ENCODE measurements around the gene SYTL1.

Gene SYTL1

GRCh38 chr1:27363766-27364695 is 22.2 kb downstream of the SYTL1 start:
- peak overlapping the region; percentile 100 for H3K27ac ChIP-seq
- no peak for DNase-seq (ENCODE audit: low spot score)
- no peak for TF ChIP-seq CTCF (conservative IDR thresholded peaks at IDR 0.05; ENCODE audit: low read depth)
- CTCF ChIA-PET, result no interaction called here
- POLR2A ChIA-PET (ENCODE audit: low non-redundant PET), result no interaction called here

DNA sequence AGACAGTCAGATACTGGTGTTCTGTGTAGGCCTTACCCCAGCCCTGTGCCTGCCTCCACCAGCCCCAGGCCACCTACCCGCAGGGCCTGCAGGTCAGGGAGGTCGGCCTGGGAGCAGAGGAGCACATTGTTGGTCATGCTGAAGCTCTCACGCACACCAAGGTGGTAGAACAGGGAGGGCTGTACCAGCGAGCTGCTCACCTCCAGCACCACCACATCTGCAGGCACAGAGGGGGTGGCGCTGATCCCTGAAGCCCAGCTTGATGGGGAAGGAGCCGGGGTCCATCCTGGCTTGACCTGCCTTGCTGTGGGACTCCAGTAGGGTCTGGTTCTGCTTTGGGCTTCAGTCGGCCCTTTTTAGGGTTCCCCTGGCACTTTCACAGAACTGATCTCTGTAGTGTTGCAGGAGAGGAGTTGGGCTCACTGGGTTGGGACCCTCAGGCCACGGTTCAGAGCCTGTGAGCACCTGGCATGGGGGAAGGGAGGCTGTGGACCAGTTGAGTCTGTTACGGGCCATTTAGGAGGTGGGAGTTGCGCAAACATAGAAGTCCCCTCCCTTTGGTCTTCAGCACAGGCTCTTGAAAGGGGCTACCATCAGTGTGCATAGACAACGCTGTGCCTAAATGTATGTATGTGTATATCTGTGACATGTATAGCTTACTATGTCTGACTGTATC is 23.0 kb downstream of the SYTL1 start:
- ChIA-PET POLR2A (ENCODE audit: low non-redundant PET) (interaction anchor here (0.8 to 1.2 kb wide), 5 partner anchors 12 to 64 kb away, joined by 3 to 11 read pairs (median 5); no protein-coding TSS in a partner anchor), CTCF (interaction anchor here (1.4 to 2.9 kb wide), 3 partner anchors 7 to 64 kb away, joined by 4 to 18 read pairs (median 9); no protein-coding TSS in a partner anchor)
- peak overlapping the region; percentile 100 for H3K27ac ChIP-seq
- no peak for DNase-seq (ENCODE audit: low spot score)
- TF ChIP-seq CTCF (conservative IDR thresholded peaks at IDR 0.05; ENCODE audit: low read depth), result no peak

DNA sequence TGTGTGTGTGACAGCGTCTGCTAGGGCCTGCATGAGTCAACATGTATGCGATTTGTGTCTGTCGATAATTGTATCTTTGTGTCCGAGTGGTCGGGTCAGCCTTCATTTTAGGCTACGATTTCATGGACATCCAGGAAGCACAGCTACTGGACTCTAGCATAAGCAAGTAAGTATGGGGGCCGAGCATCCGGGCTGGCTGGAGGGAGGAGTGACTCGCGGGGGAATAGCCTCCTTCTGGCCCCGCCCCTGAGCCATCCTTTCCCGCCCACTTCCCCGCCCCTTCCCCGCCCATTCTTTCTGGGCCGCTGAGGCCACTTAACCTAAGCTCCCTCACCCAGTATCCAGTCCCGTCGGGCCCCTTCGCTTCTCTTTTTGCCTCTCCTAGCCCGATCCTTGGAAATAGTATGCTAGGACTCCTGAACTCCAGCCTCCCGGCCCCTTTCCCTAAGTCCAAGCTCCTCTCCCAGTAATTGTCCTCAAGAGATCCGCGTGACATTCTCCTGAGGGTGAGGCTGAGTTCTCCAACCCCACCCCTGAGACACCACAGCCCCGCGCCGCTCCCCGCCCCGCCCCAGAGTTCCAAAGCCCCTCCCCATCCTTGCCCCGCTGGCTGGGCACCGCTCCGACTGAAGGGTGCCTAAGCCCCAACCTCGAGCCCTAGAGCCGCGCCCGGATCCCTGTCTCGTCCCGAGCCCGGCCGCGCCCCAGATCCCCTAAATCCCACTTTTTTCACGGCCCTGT is 23.7 kb downstream of the SYTL1 start:
- ChIA-PET CTCF (interaction anchor here (0.6 to 3.0 kb wide), 10 partner anchors 8 to 65 kb away, joined by 3 to 19 read pairs (median 4); no protein-coding TSS in a partner anchor), POLR2A (ENCODE audit: low non-redundant PET) (interaction anchor here (0.8 to 1.2 kb wide), 6 partner anchors 12 to 65 kb away, joined by 3 to 11 read pairs (median 4); no protein-coding TSS in a partner anchor)
- no peak for TF ChIP-seq CTCF (conservative IDR thresholded peaks at IDR 0.05; ENCODE audit: low read depth)
- DNase-seq (ENCODE audit: low spot score), result peak; percentile 90
- peak overlapping the region; percentile 100 for H3K27ac ChIP-seq

DNA sequence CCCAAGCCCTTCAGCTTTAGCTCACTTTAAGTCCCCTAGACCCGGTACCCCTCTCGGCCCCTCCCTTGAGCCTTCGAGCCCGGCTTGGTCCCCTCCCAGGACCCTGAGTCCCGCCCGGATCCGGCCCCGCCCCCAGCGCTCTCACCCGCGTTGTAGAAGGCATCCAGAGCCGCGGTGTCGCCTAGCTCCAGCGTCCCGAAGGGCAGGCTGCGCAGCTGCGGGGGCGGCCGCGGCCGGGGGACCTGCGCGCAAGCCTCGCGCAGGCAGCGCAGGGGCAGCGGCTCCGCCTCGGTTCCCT is 24.2 kb downstream of the SYTL1 start:
- CTCF ChIA-PET, result interaction anchor here (0.6 to 3.0 kb wide), 10 partner anchors 9 to 65 kb away, joined by 3 to 19 read pairs (median 4); no protein-coding TSS in a partner anchor
- peak overlapping the region; percentile 100 for H3K27ac ChIP-seq
- DNase-seq (ENCODE audit: low spot score), result peak; percentile 66
- POLR2A ChIA-PET (ENCODE audit: low non-redundant PET), result interaction anchor here (0.8 to 1.1 kb wide), 4 partner anchors 8 to 65 kb away, joined by 3 to 5 read pairs (median 4); no protein-coding TSS in a partner anchor
- TF ChIP-seq CTCF (conservative IDR thresholded peaks at IDR 0.05; ENCODE audit: low read depth), result no peak

- ChIA-PET POLR2A (ENCODE audit: low non-redundant PET) (interaction anchor here (0.6 to 1.1 kb wide), 5 partner anchors 9 to 392 kb away, joined by 3 to 8 read pairs (median 4); no protein-coding TSS in a partner anchor), CTCF (interaction anchor here (0.8 to 3.0 kb wide), 9 partner anchors 9 to 66 kb away, joined by 3 to 19 read pairs (median 4); no protein-coding TSS in a partner anchor)
- peak within 1 kb of the TSS; percentile 100 for H3K27ac ChIP-seq
- DNase-seq (ENCODE audit: low spot score), result peak; percentile 88
- peak; percentile 75 for TF ChIP-seq CTCF (conservative IDR thresholded peaks at IDR 0.05; ENCODE audit: low read depth)
These were observed 24.8 kb downstream of the SYTL1 start, which contains the start of gene MAP3K6 for GRCh38 chr1:27366411-27367159. TSS of gene MAP3K6 (minus strand) at chr1:27366961. CDS start at chr1:27366597, 364 bp downstream.

All from RWPE1 (cell line).